KOPT-K1 (cell line): ENCODE data around the gene TRPM3.

Source experiments
- H3K27ac ChIP-seq: fragments of 200-600 bp; sonication (generic); 2 replicates; pipeline ENCODE4 v1.5.1; 2016; ENCODE audit warnings: antibody characterized with exemption, mild to moderate bottlenecking, low read depth, low read length; ENCODE audit not compliant: poor library complexity, severe bottlenecking
- H3K36me3 ChIP-seq: fragments of 200-600 bp; sonication (generic); 2 replicates; pipeline ENCODE4 v1.5.1; 2017; ENCODE audit warnings: antibody characterized with exemption, mild to moderate bottlenecking, low read length, moderate library complexity; ENCODE audit not compliant: insufficient read depth
- H3K9me3 ChIP-seq: fragments of 200-600 bp; sonication (generic); 2 replicates; pipeline ENCODE4 v1.5.1; 2017; ENCODE audit warnings: antibody characterized with exemption, low read length, mild to moderate bottlenecking; ENCODE audit not compliant: insufficient read depth, poor library complexity, severe bottlenecking

TRPM3 gene

DNA sequence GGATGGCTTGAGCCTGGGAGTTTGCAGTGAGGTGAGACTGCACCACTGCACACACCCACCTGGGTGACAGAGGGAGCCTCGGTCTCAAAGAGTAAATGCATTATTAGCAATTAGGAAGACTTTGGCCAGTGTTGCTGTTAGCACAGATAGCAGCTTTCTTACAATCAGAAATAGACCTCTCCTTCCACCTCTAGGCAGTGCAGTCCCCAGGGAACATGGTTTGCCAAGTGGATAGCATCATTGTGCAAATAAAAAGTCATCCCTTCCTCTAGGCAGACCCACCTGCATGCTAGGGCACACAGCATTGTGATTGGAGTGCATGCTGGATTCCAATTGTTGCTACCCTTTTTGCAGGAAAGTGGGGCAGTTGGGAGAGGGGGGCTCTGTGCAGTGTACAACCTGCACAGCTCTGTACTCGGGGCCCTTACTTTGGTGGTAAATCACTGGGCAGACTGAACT is 629.1 kb downstream of the TRPM3 start:
- Histone ChIP-seq H3K27ac (no peak overlapping the region), H3K9me3 (no peaks in the 10 kb centered on the region), H3K36me3 (no peaks in the 10 kb centered on the region)

DNA sequence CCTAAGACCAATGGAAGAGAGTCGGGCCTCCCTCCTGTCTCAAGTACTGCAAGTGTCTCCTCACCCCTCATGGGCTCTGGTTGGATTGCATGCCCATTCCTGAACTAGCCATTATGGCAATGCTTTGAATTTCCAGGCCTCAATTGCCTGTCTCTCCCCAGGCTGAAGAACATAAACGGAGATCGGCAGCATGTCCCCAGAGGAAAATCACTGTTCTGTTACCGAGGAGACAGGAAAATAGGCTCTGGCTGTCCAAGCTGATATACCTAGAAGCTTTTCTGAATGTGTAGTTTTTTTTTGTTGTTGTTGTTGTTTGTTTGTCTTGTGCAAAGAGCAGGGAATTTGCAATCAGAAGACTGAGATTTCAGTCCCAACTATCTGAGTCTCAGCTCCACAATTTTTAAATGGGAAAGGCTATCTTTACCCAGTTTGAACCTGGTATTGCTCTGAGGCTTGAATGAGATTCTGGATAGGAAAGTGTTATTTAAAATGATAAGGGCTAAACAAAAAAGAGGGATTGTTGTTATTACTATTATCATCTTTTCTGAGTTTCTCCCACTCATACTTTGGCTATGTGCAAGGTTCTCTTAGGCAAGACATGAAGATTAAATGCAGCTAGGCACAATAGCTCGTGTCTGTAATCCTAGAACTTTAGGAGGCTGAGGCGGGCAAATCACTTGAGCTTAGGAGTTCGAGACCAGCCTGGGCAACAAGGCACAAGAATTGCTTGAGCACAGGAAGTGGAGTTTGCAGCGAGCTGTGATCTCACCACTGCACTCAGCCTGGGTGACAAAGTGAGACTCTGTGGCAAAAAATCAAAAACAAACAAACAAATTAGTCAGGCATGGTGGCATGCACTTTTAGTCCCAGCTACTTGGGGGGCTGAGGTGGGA is 629.7 kb downstream of the TRPM3 start:
- H3K27ac ChIP-seq = no peak overlapping the region
- H3K36me3 ChIP-seq = no peaks in the 10 kb centered on the region
- no peaks in the 10 kb centered on the region for H3K9me3 ChIP-seq

DNA sequence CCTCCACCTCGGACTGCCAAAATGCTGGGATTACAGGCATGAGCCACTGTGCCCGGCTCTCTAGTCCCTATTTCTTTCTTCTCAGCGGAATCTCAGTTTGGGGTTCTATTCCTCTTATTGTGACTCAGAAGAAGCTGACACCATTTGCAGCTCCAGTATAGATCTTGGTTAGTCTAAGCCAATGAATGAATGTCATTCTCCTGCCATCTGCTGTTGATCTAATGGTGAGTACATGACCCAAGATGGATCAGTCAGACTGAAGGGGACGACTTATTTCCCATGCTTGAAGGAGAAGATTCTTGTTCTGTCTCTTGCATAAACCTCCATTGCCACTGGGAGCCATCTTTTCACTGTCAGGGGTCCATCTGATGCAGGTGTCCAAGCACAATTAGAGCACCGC is 630.9 kb downstream of the TRPM3 start:
- H3K9me3 ChIP-seq = no peaks in the 10 kb centered on the region
- no peaks in the 10 kb centered on the region for H3K36me3 ChIP-seq
- H3K27ac ChIP-seq = no peak overlapping the region

GRCh38 chr9:70488793-70489105 is 632.7 kb downstream of the TRPM3 start:
- Histone ChIP-seq H3K27ac (no peak overlapping the region), H3K36me3 (no peaks in the 10 kb centered on the region), H3K9me3 (no peaks in the 10 kb centered on the region)

- Histone ChIP-seq H3K9me3 (no peaks in the 10 kb centered on the region), H3K36me3 (no peaks in the 10 kb centered on the region), H3K27ac (no peak overlapping the region)
Observed at GRCh38 chr9:70488098-70488792, 633.2 kb downstream of the TRPM3 start.

DNA sequence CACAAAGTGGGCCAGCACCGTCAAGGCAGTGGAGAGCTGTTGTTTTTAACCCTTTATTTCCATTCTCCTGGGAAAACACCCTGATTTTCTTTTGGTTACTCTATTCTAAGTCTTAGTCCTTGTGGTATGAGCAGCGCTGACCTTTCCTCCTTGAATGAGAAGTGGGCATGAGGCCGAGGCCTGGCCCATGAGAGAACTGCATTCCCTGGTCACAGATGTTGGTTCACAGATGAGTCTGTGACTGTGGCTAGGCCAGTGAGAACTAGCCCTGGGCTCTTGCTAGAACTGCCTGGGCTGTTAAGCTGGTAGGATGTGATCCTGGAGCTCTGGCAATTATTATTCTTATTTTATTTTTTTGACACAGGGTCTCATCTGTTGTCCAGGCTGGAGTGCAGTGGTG is 635.3 kb downstream of the TRPM3 start:
- H3K9me3 ChIP-seq = no peaks in the 10 kb centered on the region
- no peaks in the 10 kb centered on the region for H3K36me3 ChIP-seq
- no peak overlapping the region for H3K27ac ChIP-seq

- Histone ChIP-seq H3K36me3 (no peaks in the 10 kb centered on the region), H3K9me3 (no peaks in the 10 kb centered on the region), H3K27ac (no peak overlapping the region)
Observed at GRCh38 chr9:70485273-70485858, 636.1 kb downstream of the TRPM3 start.

GRCh38 chr9:70484232-70485130 is 636.9 kb downstream of the TRPM3 start:
- no peaks in the 10 kb centered on the region for H3K36me3 ChIP-seq
- no peak overlapping the region for H3K27ac ChIP-seq
- no peaks in the 10 kb centered on the region for H3K9me3 ChIP-seq

GRCh38 chr9:70481471-70481870 is 640.0 kb downstream of the TRPM3 start:
- no peaks in the 10 kb centered on the region for H3K36me3 ChIP-seq
- no peak overlapping the region for H3K27ac ChIP-seq
- H3K9me3 ChIP-seq = no peaks in the 10 kb centered on the region

- no peaks in the 10 kb centered on the region for H3K36me3 ChIP-seq
- H3K27ac ChIP-seq = no peak overlapping the region
- H3K9me3 ChIP-seq = no peaks in the 10 kb centered on the region
Observed at GRCh38 chr9:70480405-70480980, 640.9 kb downstream of the TRPM3 start.

- Histone ChIP-seq H3K36me3 (no peaks in the 10 kb centered on the region), H3K27ac (no peak overlapping the region), H3K9me3 (no peaks in the 10 kb centered on the region)
Observed at GRCh38 chr9:70479880-70480291, 641.5 kb downstream of the TRPM3 start.
